PC-9 (cell line): ENCODE results near the gene SPATA16.

Source experiments
- CTCF ChIP-seq: fragments of 200-600 bp; sonication (generic); conservative IDR thresholded peaks from 2 replicates; pipeline ENCODE4 v1.6.1; 2017; ENCODE audit warnings: mixed run types, antibody characterized with exemption, mild to moderate bottlenecking, moderate library complexity
- EZH2 ChIP-seq: fragments of 200-600 bp; sonication (generic); IDR thresholded peaks from 2 replicates; pipeline ENCODE4 v1.8.0; 2017; ENCODE audit warnings: antibody characterized with exemption, low read depth

GRCh38 chr3:173139420-173139819 is 1.6 kb downstream of the SPATA16 start:
- TF ChIP-seq CTCF (no peak), EZH2 (no peak)
